ENCODE results near the gene CES4A. TPM values are rescaled to one million over a fixed set of nuclear protein-coding genes. Genes with fewer than 3 reads are reported as not detected.
"Not testable (repeated sequence)": the region's sequence is repeated elsewhere in the genome, so short reads cannot be mapped to it uniquely, and the experiment has no call there.

Gene CES4A
- total and polyA plus RNA-seq, 2 experiments from 2014 or later: 11.8 to 12.3 TPM

GRCh38 chr16:66972983-66973382 is 15.4 kb upstream of the CES4A start:
- DNase-seq (ENCODE audit: low spot score): no peak
- H3K27me3 ChIP-seq: no peaks in the 10 kb centered on the region
- no peaks in the 10 kb centered on the region for H3K36me3 ChIP-seq (replicated peaks; ENCODE audit: insufficient read depth, low read depth)
- TF ChIP-seq EZH2phosphoT487 (IDR thresholded peaks at IDR 0.05; ENCODE audit: low read depth, severe bottlenecking, unreplicated experiment) (no peak), EZH2 (IDR thresholded peaks at IDR 0.05; ENCODE audit: borderline replicate concordance) (no peak), CTCF (IDR thresholded peaks at IDR 0.05; ENCODE audit: poor library complexity) (no peak)
- no peak overlapping the region for H2AFZ ChIP-seq
- WGBS (ENCODE audit: low lambda C conversion rate, missing lambda C conversion rate): 69% methylated on average over 9 of the region's 9 CpGs
- no peak overlapping the region for H3K27ac ChIP-seq
- no peaks in the 10 kb centered on the region for H3K9me2 ChIP-seq (replicated peaks; ENCODE audit: insufficient read depth)
- H4K20me1 ChIP-seq (ENCODE audit: insufficient read depth, poor library complexity, severe bottlenecking): no peaks in the 10 kb centered on the region
- H3K9me3 ChIP-seq (ENCODE audit: low read depth): no peaks in the 10 kb centered on the region
- no peak overlapping the region for H3K4me3 ChIP-seq
- no peaks in the 10 kb centered on the region for H3K4me1 ChIP-seq (ENCODE audit: insufficient read depth)
- no peaks in the 10 kb centered on the region for H3K79me2 ChIP-seq
- no peak overlapping the region for H3K4me2 ChIP-seq

DNA sequence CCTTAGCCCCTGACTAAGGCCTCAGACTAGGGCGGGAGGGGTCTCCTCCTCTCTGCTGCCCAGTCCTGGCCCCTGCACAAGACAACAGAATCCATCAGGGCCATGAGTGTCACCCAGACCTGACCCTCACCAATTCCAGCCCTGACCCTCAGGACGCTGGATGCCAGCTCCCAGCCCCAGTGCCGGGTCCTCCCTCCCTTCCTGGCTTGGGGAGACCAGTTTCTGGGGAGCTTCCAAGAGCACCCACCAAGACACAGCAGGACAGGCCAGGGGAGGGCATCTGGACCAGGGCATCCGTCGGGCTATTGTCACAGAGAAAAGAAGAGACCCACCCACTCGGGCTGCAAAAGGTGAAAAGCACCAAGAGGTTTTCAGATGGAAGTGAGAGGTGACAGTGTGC is 14.7 kb upstream of the CES4A start:
- H3K4me2 ChIP-seq: no peak overlapping the region
- H3K9me2 ChIP-seq (replicated peaks; ENCODE audit: insufficient read depth): no peaks in the 10 kb centered on the region
- H3K4me1 ChIP-seq (ENCODE audit: insufficient read depth): no peaks in the 10 kb centered on the region
- no peak overlapping the region for H2AFZ ChIP-seq
- no peaks in the 10 kb centered on the region for H3K36me3 ChIP-seq (replicated peaks; ENCODE audit: insufficient read depth, low read depth)
- no peaks in the 10 kb centered on the region for H3K79me2 ChIP-seq
- 92% methylated on average over 6 of the region's 6 CpGs for WGBS (ENCODE audit: low lambda C conversion rate, missing lambda C conversion rate)
- H3K4me3 ChIP-seq: no peak overlapping the region
- no peaks in the 10 kb centered on the region for H3K9me3 ChIP-seq (ENCODE audit: low read depth)
- no peaks in the 10 kb centered on the region for H4K20me1 ChIP-seq (ENCODE audit: insufficient read depth, poor library complexity, severe bottlenecking)
- H3K27me3 ChIP-seq: no peaks in the 10 kb centered on the region
- no peak for DNase-seq (ENCODE audit: low spot score)
- no peak overlapping the region for H3K27ac ChIP-seq
- TF ChIP-seq EZH2 (IDR thresholded peaks at IDR 0.05; ENCODE audit: borderline replicate concordance) (no peak), CTCF (IDR thresholded peaks at IDR 0.05; ENCODE audit: poor library complexity) (no peak), EZH2phosphoT487 (IDR thresholded peaks at IDR 0.05; ENCODE audit: low read depth, severe bottlenecking, unreplicated experiment) (no peak)

GRCh38 chr16:66974156-66974931 is 14.0 kb upstream of the CES4A start:
- not testable (repeated sequence) for DNase-seq (ENCODE audit: low spot score)

GRCh38 chr16:66974932-66975246 is 13.5 kb upstream of the CES4A start:
- not testable (repeated sequence) for H3K27me3 ChIP-seq; H3K9me3 ChIP-seq (ENCODE audit: low read depth); H3K4me1 ChIP-seq (ENCODE audit: insufficient read depth); H3K27ac ChIP-seq; H3K36me3 ChIP-seq (replicated peaks; ENCODE audit: insufficient read depth, low read depth); H4K20me1 ChIP-seq (ENCODE audit: insufficient read depth, poor library complexity, severe bottlenecking); H3K4me2 ChIP-seq; H2AFZ ChIP-seq; H3K4me3 ChIP-seq; DNase-seq (ENCODE audit: low spot score); H3K79me2 ChIP-seq; H3K9me2 ChIP-seq (replicated peaks; ENCODE audit: insufficient read depth)
- 79% methylated on average over 11 of the region's 11 CpGs for WGBS (ENCODE audit: low lambda C conversion rate, missing lambda C conversion rate)

More at GRCh38 chr16:66974156-66974931, 14.0 kb upstream of the CES4A start:
- H2AFZ ChIP-seq; H3K27me3 ChIP-seq; H3K4me1 ChIP-seq (ENCODE audit: insufficient read depth); H3K27ac ChIP-seq; H3K9me3 ChIP-seq (ENCODE audit: low read depth); H3K79me2 ChIP-seq; H3K36me3 ChIP-seq (replicated peaks; ENCODE audit: insufficient read depth, low read depth); H3K9me2 ChIP-seq (replicated peaks; ENCODE audit: insufficient read depth); H3K4me2 ChIP-seq; H4K20me1 ChIP-seq (ENCODE audit: insufficient read depth, poor library complexity, severe bottlenecking); H3K4me3 ChIP-seq: not testable (repeated sequence)
- 96% methylated on average over 12 of the region's 32 CpGs for WGBS (ENCODE audit: low lambda C conversion rate, missing lambda C conversion rate)
